ENCODE measurements around the gene CCDC78.
A peak's percentile ranks its signal among the peaks of the same experiment; 100 is the strongest.

Gene CCDC78

GRCh38 chr16:721765-722540 lies 4.3 kb downstream of the CCDC78 start:
- H3K27me3 ChIP-seq (ENCODE audit: insufficient read depth, poor library complexity, severe bottlenecking): no peaks in the 10 kb centered on the region
- TF ChIP-seq CTCF (IDR thresholded peaks at IDR 0.05; ENCODE audit: insufficient read depth, low read length): no peak
- no peak for TF ChIP-seq GABPA (IDR thresholded peaks at IDR 0.05; ENCODE audit: low read depth)
- no peak for TF ChIP-seq POLR2AphosphoS5 (IDR thresholded peaks at IDR 0.05; ENCODE audit: low read depth)
- no peak for TF ChIP-seq REST (IDR thresholded peaks at IDR 0.05; ENCODE audit: insufficient replicate concordance, low read depth)
- TF ChIP-seq SPI1 (IDR thresholded peaks at IDR 0.05; ENCODE audit: borderline replicate concordance, low read depth): no peak
- no peak for DNase-seq (ENCODE audit: low read depth in 1 of 2, low spot score in 1 of 2)
- H3K27ac ChIP-seq (replicated peaks): peak overlapping the region; percentile 49
- peak overlapping the region; percentile 52 for H3K4me3 ChIP-seq (replicated peaks; ENCODE audit: insufficient read depth, low read length)

GRCh38 chr16:720990-721764 lies 5.1 kb downstream of the CCDC78 start, which contains the start of gene ANTKMT:
Gene ANTKMT (plus strand): TSS chr16:721146. CDS start chr16:721275, 129 bp downstream.
- peak within 1 kb of the TSS; percentile 84 for H3K27ac ChIP-seq (replicated peaks)
- peak; percentile 75 for TF ChIP-seq POLR2AphosphoS5 (IDR thresholded peaks at IDR 0.05; ENCODE audit: low read depth)
- no peak for TF ChIP-seq CTCF (IDR thresholded peaks at IDR 0.05; ENCODE audit: insufficient read depth, low read length)
- TF ChIP-seq REST (IDR thresholded peaks at IDR 0.05; ENCODE audit: insufficient replicate concordance, low read depth): no peak
- TF ChIP-seq GABPA (IDR thresholded peaks at IDR 0.05; ENCODE audit: low read depth): peak; percentile 85
- H3K27me3 ChIP-seq (ENCODE audit: insufficient read depth, poor library complexity, severe bottlenecking): peaks cover 3% of the 10 kb centered on the region
- DNase-seq (ENCODE audit: low read depth in 1 of 2, low spot score in 1 of 2): peak; percentile 87 to 89
- H3K4me3 ChIP-seq (replicated peaks; ENCODE audit: insufficient read depth, low read length): peak within 1 kb of the TSS; percentile 52

GRCh38 chr16:720447-720989 lies 5.7 kb downstream of the CCDC78 start:
- H3K27me3 ChIP-seq (ENCODE audit: insufficient read depth, poor library complexity, severe bottlenecking): peaks cover 5% of the 10 kb centered on the region
- H3K27ac ChIP-seq (replicated peaks): peak overlapping the region; percentile 84
- H3K4me3 ChIP-seq (replicated peaks; ENCODE audit: insufficient read depth, low read length): peak overlapping the region; percentile 52
- DNase-seq (ENCODE audit: low read depth in 1 of 2, low spot score in 1 of 2): peak in 1 of 2 experiments; percentile 61
- TF ChIP-seq GABPA (IDR thresholded peaks at IDR 0.05; ENCODE audit: low read depth) (no peak), POLR2AphosphoS5 (IDR thresholded peaks at IDR 0.05; ENCODE audit: low read depth) (no peak), CTCF (IDR thresholded peaks at IDR 0.05; ENCODE audit: insufficient read depth, low read length) (peak; percentile 29), REST (IDR thresholded peaks at IDR 0.05; ENCODE audit: insufficient replicate concordance, low read depth) (no peak), SPI1 (IDR thresholded peaks at IDR 0.05; ENCODE audit: borderline replicate concordance, low read depth) (no peak)

Data from HL-60 (cell line).